GM23248 (cell line): ENCODE results near the gene LRWD1. TPM values are rescaled to one million over a fixed set of nuclear protein-coding genes. Genes with fewer than 3 reads are reported as not detected.
"Not testable (repeated sequence)": the region's sequence is repeated elsewhere in the genome, so short reads cannot be mapped to it uniquely, and the experiment has no call there.

Source experiments
- DNase-seq: peaks from one replicate; pipeline ENCODE4 v3.0.0-alpha.2; 2015
- H2AFZ ChIP-seq: fragments of 200-600 bp; sonication (generic); 2 replicates; pipeline ENCODE4 v1.6.1; 2016; ENCODE audit warnings: antibody characterized with exemption
- H3F3A ChIP-seq: fragments of 200-600 bp; sonication (generic); 2 replicates; pipeline ENCODE4 v1.6.1; 2016; ENCODE audit warnings: mild to moderate bottlenecking, antibody characterized with exemption, mixed run types; ENCODE audit not compliant: insufficient read depth
- H3K27ac ChIP-seq: fragments of 200-600 bp; sonication (generic); 2 replicates; pipeline ENCODE4 v1.5.1; 2016; ENCODE audit warnings: mild to moderate bottlenecking
- H3K27me3 ChIP-seq: fragments of 200-600 bp; sonication (generic); replicated peaks from 2 replicates; pipeline ENCODE4 v1.6.1; 2016; ENCODE audit warnings: mild to moderate bottlenecking; ENCODE audit not compliant: insufficient read depth
- H3K36me3 ChIP-seq: fragments of 200-600 bp; sonication (generic); 2 replicates; pipeline ENCODE4 v1.6.1; 2016; ENCODE audit warnings: low read depth, mild to moderate bottlenecking
- H3K4me1 ChIP-seq: fragments of 200-600 bp; sonication (generic); 2 replicates; pipeline ENCODE4 v1.6.1; 2016; ENCODE audit warnings: mild to moderate bottlenecking; ENCODE audit not compliant: insufficient read depth
- H3K4me2 ChIP-seq: fragments of 200-600 bp; sonication (generic); one replicate; pipeline ENCODE4 v1.6.1; 2016; ENCODE audit warnings: mild to moderate bottlenecking; ENCODE audit not compliant: unreplicated experiment
- H3K4me3 ChIP-seq: fragments of 200-600 bp; sonication (generic); 2 replicates; pipeline ENCODE4 v1.5.1; 2016; ENCODE audit warnings: mild to moderate bottlenecking
- H3K79me2 ChIP-seq: fragments of 200-600 bp; sonication (generic); 2 replicates; pipeline ENCODE4 v1.6.1; 2016; ENCODE audit warnings: mild to moderate bottlenecking; ENCODE audit not compliant: insufficient read depth
- H3K9ac ChIP-seq: fragments of 200-600 bp; sonication (generic); 2 replicates; pipeline ENCODE4 v1.6.1; 2016; ENCODE audit warnings: mild to moderate bottlenecking
- H3K9me2 ChIP-seq: fragments of 200-600 bp; sonication (generic); 2 replicates; pipeline ENCODE4 v1.6.1; 2016; ENCODE audit warnings: mixed run types, mild to moderate bottlenecking, moderate library complexity; ENCODE audit not compliant: insufficient read depth
- H3K9me3 ChIP-seq: fragments of 200-600 bp; sonication (generic); one replicate; pipeline ENCODE4 v1.6.1; 2017; ENCODE audit warnings: low read depth
- H4K20me1 ChIP-seq: fragments of 200-600 bp; sonication (generic); 2 replicates; pipeline ENCODE4 v1.6.0; 2016; ENCODE audit not compliant: insufficient read depth
- EZH2 ChIP-seq: fragments of 200-600 bp; sonication (generic); IDR thresholded peaks from 2 replicates; pipeline ENCODE4 v1.6.1; 2018; ENCODE audit warnings: antibody characterized with exemption, mild to moderate bottlenecking; ENCODE audit not compliant: insufficient read depth, poor library complexity, severe bottlenecking
- EZH2phosphoT487 ChIP-seq: fragments of 200-600 bp; sonication (generic); IDR thresholded peaks from 2 replicates; pipeline ENCODE4 v1.6.1; 2018; ENCODE audit warnings: antibody characterized with exemption, moderate library complexity, mild to moderate bottlenecking, low read depth; ENCODE audit not compliant: insufficient read depth
- WGBS, 2 experiments: methylation state at CpG; one replicate each; pipeline ENCODE4 v1.1.6; 2015 to 2017; ENCODE audit warnings: low lambda C conversion rate in 2 of 2, low coverage in 1 of 2; ENCODE audit errors: missing lambda C conversion rate in 2 of 2; 5-methylcytosine and 5-hydroxymethylcytosine counted together
- in situ Hi-C: fragments of 300-500 bp; cut with MboI; formaldehyde crosslinking; loops from 2 replicates; pipeline ENCODE4 v1.15.0; 2020
- polyA plus RNA-seq: library from polyadenylated mRNA; unstranded; fragments of >200 nt; fragmentation: Nextera tagmentation; extraction: Ambion mirVana; gene quantifications from 2 replicates; pipeline ENCODE4 v1.2.1, GENCODE V29; 2016
- total RNA-seq: library from RNA; depleted of rRNA; stranded (reverse); fragments of >200 nt; shearing (Covaris generic); gene quantifications from 2 replicates; pipeline ENCODE4 v1.2.3, GENCODE V29; 2014

LRWD1 gene
- total and polyA plus RNA-seq, 2 experiments from 2014 or later, result 15.3 to 18.3 TPM

GRCh38 chr7:102451371-102452054 is 13.3 kb upstream of the LRWD1 start:
- H3K4me2 ChIP-seq, result no peak overlapping the region
- no peaks in the 10 kb centered on the region for H3K27me3 ChIP-seq
- 29 to 33% methylated on average over 20 to 23 of the region's 23 CpGs for WGBS, 2 experiments
- H3K36me3 ChIP-seq, result no peaks in the 10 kb centered on the region
- H3K79me2 ChIP-seq, result no peaks in the 10 kb centered on the region
- no peak overlapping the region for H3K9ac ChIP-seq
- H3F3A ChIP-seq, result no peaks in the 10 kb centered on the region
- H3K9me2 ChIP-seq, result no peaks in the 10 kb centered on the region
- TF ChIP-seq EZH2phosphoT487 (no peak), EZH2 (no peak)
- H3K4me3 ChIP-seq, result no peak overlapping the region
- no peaks in the 10 kb centered on the region for H3K9me3 ChIP-seq
- no peaks in the 10 kb centered on the region for H3K4me1 ChIP-seq
- no peak overlapping the region for H2AFZ ChIP-seq
- H4K20me1 ChIP-seq, result no peaks in the 10 kb centered on the region
- peak; percentile 33 for DNase-seq
- in situ Hi-C loops, result no loop called here
- H3K27ac ChIP-seq, result no peak overlapping the region

- Histone ChIP-seq H3K36me3 (no peaks in the 10 kb centered on the region), H3K79me2 (no peaks in the 10 kb centered on the region), H3K9me3 (no peaks in the 10 kb centered on the region), H3K4me1 (no peaks in the 10 kb centered on the region), H3K9me2 (no peaks in the 10 kb centered on the region), H3K27ac (no peak overlapping the region), H3K4me2 (no peak overlapping the region), H4K20me1 (no peaks in the 10 kb centered on the region), H3K9ac (no peak overlapping the region), H2AFZ (no peak overlapping the region), H3K4me3 (no peak overlapping the region), H3K27me3 (no peaks in the 10 kb centered on the region), H3F3A (no peaks in the 10 kb centered on the region)
- DNase-seq, result no peak
- WGBS, 2 experiments, result 98 to 99% methylated on average over 6 of the region's 6 CpGs
- in situ Hi-C loops, result no loop called here
- TF ChIP-seq EZH2phosphoT487 (no peak), EZH2 (no peak)
These were observed 12.3 kb upstream of the LRWD1 start for GRCh38 chr7:102452451-102452850.

DNA sequence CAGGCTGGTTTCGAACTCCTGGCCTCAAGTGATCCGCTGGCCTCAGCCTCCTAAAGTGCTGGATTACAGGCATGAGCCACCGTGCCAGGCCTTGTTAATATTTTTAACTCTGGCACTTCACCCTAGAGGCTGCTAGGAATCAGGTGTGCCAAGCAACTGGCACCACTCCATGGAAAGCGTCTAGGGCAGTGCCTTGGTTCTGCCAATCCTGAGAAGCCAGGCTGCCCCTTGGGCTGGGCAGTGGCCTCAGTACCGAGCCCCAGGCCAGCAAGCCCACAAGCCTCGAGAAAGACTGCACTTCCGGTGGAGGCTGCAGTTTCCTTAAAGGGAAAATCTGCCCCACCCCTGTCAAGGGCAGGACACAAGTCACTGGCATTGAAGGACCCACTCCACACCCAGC is 11.5 kb upstream of the LRWD1 start:
- no peaks in the 10 kb centered on the region for H3K27me3 ChIP-seq
- H3K4me1 ChIP-seq, result no peaks in the 10 kb centered on the region
- no peaks in the 10 kb centered on the region for H3K79me2 ChIP-seq
- DNase-seq, result no peak
- no peak overlapping the region for H3K27ac ChIP-seq
- H3F3A ChIP-seq, result no peaks in the 10 kb centered on the region
- no peaks in the 10 kb centered on the region for H3K9me3 ChIP-seq
- in situ Hi-C loops, result no loop called here
- no peaks in the 10 kb centered on the region for H4K20me1 ChIP-seq
- no peak overlapping the region for H3K4me3 ChIP-seq
- H3K4me2 ChIP-seq, result no peak overlapping the region
- no peak overlapping the region for H2AFZ ChIP-seq
- TF ChIP-seq EZH2 (no peak), EZH2phosphoT487 (no peak)
- H3K9ac ChIP-seq, result no peak overlapping the region
- WGBS, 2 experiments, result 90 to 97% methylated on average over 7 of the region's 7 CpGs
- no peaks in the 10 kb centered on the region for H3K36me3 ChIP-seq
- no peaks in the 10 kb centered on the region for H3K9me2 ChIP-seq

DNA sequence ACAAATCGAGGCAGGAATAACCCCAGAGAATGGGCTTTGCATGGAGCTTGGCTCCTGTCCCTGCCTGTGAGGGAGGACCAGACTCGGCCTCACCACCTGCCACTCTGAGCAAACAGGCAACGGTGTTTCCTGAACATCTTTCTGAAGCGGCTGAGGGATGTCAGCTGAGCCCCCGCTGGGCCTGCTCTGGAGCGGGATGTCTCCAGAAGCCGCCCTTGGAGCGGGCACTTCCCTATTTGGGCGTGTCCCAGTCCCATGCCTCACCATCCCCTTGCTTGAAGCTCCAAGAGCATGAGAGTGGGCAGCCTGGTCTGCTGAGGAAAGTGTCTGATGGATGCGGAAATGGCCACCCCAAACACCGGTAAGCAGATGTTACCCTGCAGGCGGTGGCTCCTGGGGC is 10.3 kb upstream of the LRWD1 start:
- Histone ChIP-seq H3K79me2 (no peaks in the 10 kb centered on the region), H3K27ac (no peak overlapping the region), H3K4me3 (no peak overlapping the region), H3K9ac (no peak overlapping the region), H3K4me2 (no peak overlapping the region), H3K4me1 (no peaks in the 10 kb centered on the region), H3K9me2 (no peaks in the 10 kb centered on the region), H3K36me3 (no peaks in the 10 kb centered on the region), H3F3A (no peaks in the 10 kb centered on the region), H4K20me1 (no peaks in the 10 kb centered on the region), H3K9me3 (no peaks in the 10 kb centered on the region), H3K27me3 (no peaks in the 10 kb centered on the region), H2AFZ (no peak overlapping the region)
- WGBS, 2 experiments, result 75 to 77% methylated on average over 12 of the region's 12 CpGs
- no peak for DNase-seq
- in situ Hi-C loops, result no loop called here
- TF ChIP-seq EZH2phosphoT487 (no peak), EZH2 (no peak)

DNA sequence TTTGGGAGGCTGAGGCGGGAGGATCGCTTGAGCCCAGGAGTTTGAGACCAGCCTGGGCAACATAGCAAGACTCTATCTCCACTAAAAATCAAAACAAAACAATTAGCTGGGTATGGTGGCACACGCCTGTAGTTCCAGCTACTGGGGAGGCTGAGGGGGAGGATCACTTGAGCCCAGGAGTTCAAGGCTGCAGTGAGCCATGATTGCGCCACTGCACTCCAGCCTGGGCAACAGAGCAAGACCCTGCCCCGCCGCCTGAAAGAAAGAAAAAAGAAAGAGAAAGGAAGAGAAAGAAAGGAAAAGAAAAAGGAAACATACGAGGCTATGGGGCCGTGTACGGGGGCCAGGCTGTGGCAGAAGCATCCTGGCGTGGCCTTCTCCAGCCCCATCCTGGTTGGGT is 9.9 kb upstream of the LRWD1 start:
- H3F3A ChIP-seq, H3K36me3 ChIP-seq, H3K27ac ChIP-seq, H3K9me2 ChIP-seq, H4K20me1 ChIP-seq, H3K27me3 ChIP-seq, H3K9me3 ChIP-seq, H3K9ac ChIP-seq, H3K4me2 ChIP-seq, in situ Hi-C loops, H2AFZ ChIP-seq, DNase-seq, H3K79me2 ChIP-seq, H3K4me3 ChIP-seq, H3K4me1 ChIP-seq: not testable (repeated sequence)
- WGBS, 2 experiments, result 93 to 97% methylated on average over 10 of the region's 10 CpGs
